Thyroid gland (tissue), 4 donors: ENCODE measurements around the gene PGRMC1.
"Not testable (repeated sequence)": the region's sequence is repeated elsewhere in the genome, so short reads cannot be mapped to it uniquely, and the experiment has no call there.

Source experiments
- POLR2A ChIP-seq, 2 donors: fragments of 450-650 bp; IDR thresholded peaks; one replicate each; pipeline ENCODE4 v1.6.1; 2017; ENCODE audit warnings: antibody characterized with exemption in 2 of 2, mild to moderate bottlenecking in 2 of 2, moderate library complexity in 1 of 2
- TF ChIP-seq, protein P1 (sequence below), 6 experiments: fragments of 200-600 bp in 3 of 6; fragments of 450-650 bp in 3 of 6; sonication (generic) in 3 of 6; IDR thresholded peaks; one replicate each; pipeline ENCODE4 v1.5.1; 2016 to 2019; ENCODE audit warnings: antibody characterized with exemption in 6 of 6, mild to moderate bottlenecking in 2 of 6, inconsistent platforms in 1 of 6, moderate library complexity in 1 of 6

DNA sequence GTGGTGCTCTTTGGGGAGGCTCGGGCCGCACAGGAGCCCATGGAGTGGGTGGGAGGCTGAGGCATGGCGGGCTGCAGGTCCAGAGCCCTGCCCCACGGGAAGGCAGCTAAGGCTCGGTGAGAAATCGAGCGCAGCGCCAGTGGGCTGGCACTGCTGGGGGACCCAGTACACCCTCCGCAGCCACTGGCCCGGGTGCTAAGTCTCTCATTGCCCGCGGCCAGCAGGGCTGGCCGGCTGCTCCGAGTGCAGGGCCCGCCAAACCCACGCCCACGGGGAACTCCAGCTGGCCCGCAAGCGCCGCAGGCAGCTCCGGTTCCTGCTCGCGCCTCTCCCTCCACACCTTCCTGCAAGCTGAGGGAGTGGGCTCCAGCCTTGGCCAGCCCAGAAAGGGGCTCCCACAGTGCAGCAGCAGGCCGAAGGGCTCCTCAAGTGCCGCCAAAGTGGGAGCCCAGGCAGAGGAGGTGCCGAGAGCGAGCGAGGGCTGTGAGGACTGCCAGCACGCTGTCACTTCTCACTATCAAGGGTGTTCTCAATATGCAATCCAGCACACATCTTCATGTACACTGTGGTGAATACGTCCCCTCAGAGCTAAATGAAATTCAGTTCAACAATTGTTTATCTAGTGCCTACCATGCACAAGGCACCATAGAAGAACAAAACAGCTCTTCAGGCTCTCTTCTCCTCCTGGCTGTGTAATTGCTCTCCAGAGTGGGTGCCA lies 25.0 kb upstream of the PGRMC1 start:
- TF ChIP-seq, protein P1, sequence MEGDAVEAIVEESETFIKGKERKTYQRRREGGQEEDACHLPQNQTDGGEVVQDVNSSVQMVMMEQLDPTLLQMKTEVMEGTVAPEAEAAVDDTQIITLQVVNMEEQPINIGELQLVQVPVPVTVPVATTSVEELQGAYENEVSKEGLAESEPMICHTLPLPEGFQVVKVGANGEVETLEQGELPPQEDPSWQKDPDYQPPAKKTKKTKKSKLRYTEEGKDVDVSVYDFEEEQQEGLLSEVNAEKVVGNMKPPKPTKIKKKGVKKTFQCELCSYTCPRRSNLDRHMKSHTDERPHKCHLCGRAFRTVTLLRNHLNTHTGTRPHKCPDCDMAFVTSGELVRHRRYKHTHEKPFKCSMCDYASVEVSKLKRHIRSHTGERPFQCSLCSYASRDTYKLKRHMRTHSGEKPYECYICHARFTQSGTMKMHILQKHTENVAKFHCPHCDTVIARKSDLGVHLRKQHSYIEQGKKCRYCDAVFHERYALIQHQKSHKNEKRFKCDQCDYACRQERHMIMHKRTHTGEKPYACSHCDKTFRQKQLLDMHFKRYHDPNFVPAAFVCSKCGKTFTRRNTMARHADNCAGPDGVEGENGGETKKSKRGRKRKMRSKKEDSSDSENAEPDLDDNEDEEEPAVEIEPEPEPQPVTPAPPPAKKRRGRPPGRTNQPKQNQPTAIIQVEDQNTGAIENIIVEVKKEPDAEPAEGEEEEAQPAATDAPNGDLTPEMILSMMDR (IDR thresholded peaks at IDR 0.05), result not testable (repeated sequence)
- TF ChIP-seq POLR2A (IDR thresholded peaks at IDR 0.05), result not testable (repeated sequence)
